Activated CD4-positive, alpha-beta memory T cell treated with anti-CD3 and anti-CD28 coated beads for 36 hours (primary cell): ENCODE results near the gene SIX2. TPM values are rescaled to one million over a fixed set of nuclear protein-coding genes. Genes with fewer than 3 reads are reported as not detected.
A peak's percentile ranks its signal among the peaks of the same experiment; 100 is the strongest.

ENCODE experiments used
- CTCF ChIA-PET: fragments of 350-600 bp; sonication (Branson Sonifier 250); formaldehyde crosslinking; loops from one replicate; lab custom pipeline; 2021; ENCODE audit warnings: antibody characterized with exemption, inconsistent platforms; lab: Charles Lee
- POLR2A ChIA-PET: fragments of 350-600 bp; sonication (Branson Sonifier 250); formaldehyde crosslinking; loops from one replicate; lab custom pipeline; 2021; ENCODE audit warnings: antibody characterized with exemption; lab: Charles Lee
- DNase-seq: peaks from one replicate; pipeline ENCODE4 v3.0.0-alpha.2; 2020
- H3K27ac Mint-ChIP-seq: one replicate; pipeline ENCODE4 v1.8.0; 2021; ENCODE audit warnings: mixed read lengths
- H3K27me3 Mint-ChIP-seq: one replicate; pipeline ENCODE4 v1.8.0; 2021; ENCODE audit warnings: mixed read lengths
- H3K36me3 Mint-ChIP-seq: one replicate; pipeline ENCODE4 v1.8.0; 2021; ENCODE audit warnings: mixed read lengths
- H3K4me1 Mint-ChIP-seq: one replicate; pipeline ENCODE4 v1.8.0; 2021; ENCODE audit warnings: low read depth, mixed read lengths
- H3K4me3 Mint-ChIP-seq: one replicate; pipeline ENCODE4 v1.8.0; 2021; ENCODE audit warnings: mild to moderate bottlenecking, mixed read lengths
- H3K9me3 Mint-ChIP-seq: one replicate; pipeline ENCODE4 v1.8.0; 2021; ENCODE audit warnings: mixed read lengths
- intact Hi-C: fragments of 100-400 bp; cut with micrococcal nuclease; formaldehyde crosslinking; loops from one replicate; pipeline ENCODE4 v1.15.1; 2023
- total RNA-seq, 2 experiments: library from RNA; stranded (reverse); gene quantifications; one replicate each; pipeline ENCODE4 v1.2.3, GENCODE V29; 2021

The SIX2 gene
- total RNA-seq, 2 experiments from 2014 or later: not detected

DNA sequence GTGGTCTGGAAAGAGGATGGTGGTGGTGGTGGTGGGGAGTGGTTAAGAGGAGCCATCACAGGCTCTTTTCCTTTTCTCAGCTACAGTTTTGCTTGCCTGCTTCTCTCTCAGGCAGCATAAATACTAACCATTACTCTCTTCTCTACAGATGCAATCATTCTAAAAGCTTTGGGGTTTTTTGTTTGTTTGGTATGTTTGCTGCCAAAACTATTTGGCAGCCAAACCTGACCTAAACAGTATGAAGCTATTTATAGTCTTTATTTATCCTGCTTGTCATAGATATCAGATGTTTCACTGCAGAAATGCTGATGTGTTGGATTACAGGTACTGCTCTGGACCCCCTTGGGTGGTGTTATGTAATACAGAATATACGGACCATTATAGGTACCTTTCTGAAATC is 52.4 kb downstream of the SIX2 start:
- peaks cover 39% of the 10 kb centered on the region for H3K27me3 Mint-ChIP-seq
- POLR2A ChIA-PET: no interaction called here

DNA sequence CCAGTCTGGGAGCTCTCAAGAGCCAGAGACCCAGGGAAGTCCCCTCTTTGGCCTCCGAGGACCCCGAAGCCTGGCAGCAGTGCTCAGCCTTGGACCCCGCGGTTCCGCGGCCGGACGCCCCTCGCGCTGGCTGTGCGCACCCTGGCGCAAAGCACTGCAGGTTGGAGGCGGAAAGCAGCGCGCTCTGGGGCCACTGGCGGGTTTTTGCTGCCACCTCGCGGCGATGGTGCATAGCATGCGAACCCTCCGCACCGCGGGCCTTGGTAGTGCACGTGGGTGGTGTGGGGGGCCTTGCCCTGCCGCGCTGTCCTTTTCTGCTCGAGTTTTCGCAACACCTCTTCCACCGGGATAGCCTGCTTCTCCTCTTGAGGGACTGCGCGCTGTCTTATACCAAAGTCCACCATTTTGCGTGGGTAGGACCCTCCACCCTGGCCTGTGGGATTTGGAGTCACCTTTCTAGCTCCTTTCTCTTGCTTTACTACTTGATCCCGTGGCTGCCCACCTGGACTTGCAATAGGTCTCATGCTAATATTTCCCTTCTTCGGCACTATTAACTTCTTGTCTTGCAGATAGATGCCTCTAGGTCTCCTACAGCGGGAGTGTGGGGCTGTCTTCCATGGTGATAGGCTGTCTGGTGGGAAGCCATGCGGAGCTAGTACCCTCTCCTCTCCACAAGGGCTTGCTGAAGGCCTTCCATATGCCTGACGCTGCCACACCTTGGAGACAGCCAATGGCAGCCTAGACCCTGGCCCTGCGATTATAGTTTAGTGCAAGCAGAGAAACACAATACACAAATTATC is 53.5 kb downstream of the SIX2 start:
- H3K4me3 Mint-ChIP-seq: no peak overlapping the region
- intact Hi-C loops: loop anchor here (1.0 to 10.0 kb wide), 6 partner anchors 391 to 913 kb away; no protein-coding TSS in a partner anchor
- no peaks in the 10 kb centered on the region for H3K9me3 Mint-ChIP-seq
- no peaks in the 10 kb centered on the region for H3K36me3 Mint-ChIP-seq
- H3K27ac Mint-ChIP-seq: no peak overlapping the region
- H3K27me3 Mint-ChIP-seq: peaks cover 47% of the 10 kb centered on the region
- peaks cover 9% of the 10 kb centered on the region for H3K4me1 Mint-ChIP-seq
- CTCF ChIA-PET: interaction anchor here (0.6 to 6.2 kb wide), 44 partner anchors 9 to 912 kb away, joined by 3 to 126 read pairs (median 4); no protein-coding TSS in a partner anchor
- POLR2A ChIA-PET: interaction anchor here (1.2 kb wide), 1 partner anchor 305 kb away, joined by 3 read pairs; no protein-coding TSS in a partner anchor
- peak; percentile 83 for DNase-seq

More for the DNA sequence above, 52.4 kb downstream of the SIX2 start:
- Mint-ChIP-seq H3K4me1 (peaks cover 7% of the 10 kb centered on the region), H3K36me3 (no peaks in the 10 kb centered on the region), H3K27ac (no peak overlapping the region), H3K9me3 (no peaks in the 10 kb centered on the region), H3K4me3 (no peak overlapping the region)
- intact Hi-C loops: loop anchor here (1.0 to 10.0 kb wide), 3 partner anchors 392 to 915 kb away; no protein-coding TSS in a partner anchor
- DNase-seq: no peak
- CTCF ChIA-PET: interaction anchor here (0.9 to 6.2 kb wide), 15 partner anchors 13 to 913 kb away, joined by 3 to 126 read pairs (median 8); no protein-coding TSS in a partner anchor

Other genes starting within 250 kb of the SIX2 start
- not detected for gene SIX3, start 67.8 kb downstream of the SIX2 start, total RNA-seq